Pancreas (tissue), 10 donors: Measurements from ENCODE around the gene FBXO3. TPM values are rescaled to one million over a fixed set of nuclear protein-coding genes. Genes with fewer than 3 reads are reported as not detected.
A peak's percentile ranks its signal among the peaks of the same experiment; 100 is the strongest.

Experiments used
- ATAC-seq, 4 donors: fragments of 200-7000 bp; cut with Tn5 transposase; one replicate each; pipeline versions ENCODE4 v1.8.0 to v1.9.1; 2020; ENCODE audit warnings: mild to moderate bottlenecking in 4 of 4, moderate library complexity in 4 of 4
- DNase-seq, 6 donors: peaks; one replicate each; pipeline ENCODE4 v3.0.0-alpha.2; 2020
- FAIRE-seq: peaks from 2 replicates; lab custom pipeline; 2012; peaks lifted over from hg19 to GRCh38; lab: Jason Lieb, UNC
- H3K27ac ChIP-seq, 4 donors: fragments of 200-600 bp; sonication (generic); 1 replicate in 3 of 4; 2 replicates in 1 of 4; pipeline versions ENCODE4 v1.5.0 to v1.8.0; 2020
- H3K27me3 ChIP-seq, 4 donors: fragments of 200-600 bp; one replicate each; pipeline ENCODE4 v1.8.0; 2021
- H3K36me3 ChIP-seq, 3 donors: fragments of 200-600 bp; sonication (generic) in 1 of 3; one replicate each; pipeline versions ENCODE4 v1.5.0 to v1.8.0; 2020 to 2021
- H3K4me1 ChIP-seq, 3 donors: fragments of 200-600 bp; one replicate each; pipeline ENCODE4 v1.8.0; 2021
- H3K4me3 ChIP-seq, 4 donors: fragments of 200-600 bp; sonication (generic) in 2 of 4; one replicate each; pipeline versions ENCODE4 v1.5.0 to v1.8.0; 2020 to 2021
- H3K9me3 ChIP-seq, 4 donors: fragments of 200-600 bp; one replicate each; pipeline ENCODE4 v1.8.0; 2021
- WGBS, 2 donors: extraction: QIAGEN DNeasy Blood & Tissue Kit; methylation state at CpG; one replicate each; pipeline ENCODE4 v1.1.7; 2013; 5-methylcytosine and 5-hydroxymethylcytosine counted together
- intact Hi-C, 3 donors: fragments of 100-400 bp; cut with DNase I; formaldehyde crosslinking; loops; one replicate each; pipeline versions ENCODE4 v1.11.1 to v1.14.2; 2022
- polyA plus RNA-seq, 2 donors: library from polyadenylated mRNA; stranded (reverse); fragments of 200-250 nt; gene quantifications; one replicate each; pipeline ENCODE4 v1.2.3, GENCODE V29; 2013
- total RNA-seq, 6 donors: library from RNA; stranded (reverse); fragmentation: NEBNext Ultra II Directional in 4 of 6; extraction: Animal tissue kit (Norgen Biotek cat#: 25700) in 4 of 6; gene quantifications; one replicate each; pipeline versions ENCODE4 v1.2.1 to v1.2.4, GENCODE V29; 2021 to 2023
- TF ChIP-seq, protein P1 (sequence below), 4 donors: fragments of 200-600 bp; sonication (generic) in 3 of 4; IDR thresholded peaks; one replicate each; pipeline versions ENCODE4 v1.5.0 to v1.8.0; 2021; ENCODE audit warnings: antibody characterized with exemption in 4 of 4
- donor health status: healthy with polysubstance abuse.
- donor health status: DM: no; HTN: no; CAD: no; lungs with moderate emphysema.
- donor health status: DM: no; HTN: no; CAD: no.
- donor health status: control.
- donor health status: control.
- donor health status: Bipolar disorder and iron deficiency.
- donor health status: DM: yes; HTN: yes; CAD: no.
- donor health status: DM: no; HTN: no; CAD: no.
- donor health status: DM: no; HTN: no; CAD: no.
- donor health status: DM: yes; HTN: yes; CAD: no.

FBXO3 gene
- total and polyA plus RNA-seq, 8 donors = 12.2 to 26.6 (median 16.4) TPM

GRCh38 chr11:33787076-33787475, 12.8 kb upstream of the FBXO3 start:
- intact Hi-C loops = no loop called here
- TF ChIP-seq, protein P1, sequence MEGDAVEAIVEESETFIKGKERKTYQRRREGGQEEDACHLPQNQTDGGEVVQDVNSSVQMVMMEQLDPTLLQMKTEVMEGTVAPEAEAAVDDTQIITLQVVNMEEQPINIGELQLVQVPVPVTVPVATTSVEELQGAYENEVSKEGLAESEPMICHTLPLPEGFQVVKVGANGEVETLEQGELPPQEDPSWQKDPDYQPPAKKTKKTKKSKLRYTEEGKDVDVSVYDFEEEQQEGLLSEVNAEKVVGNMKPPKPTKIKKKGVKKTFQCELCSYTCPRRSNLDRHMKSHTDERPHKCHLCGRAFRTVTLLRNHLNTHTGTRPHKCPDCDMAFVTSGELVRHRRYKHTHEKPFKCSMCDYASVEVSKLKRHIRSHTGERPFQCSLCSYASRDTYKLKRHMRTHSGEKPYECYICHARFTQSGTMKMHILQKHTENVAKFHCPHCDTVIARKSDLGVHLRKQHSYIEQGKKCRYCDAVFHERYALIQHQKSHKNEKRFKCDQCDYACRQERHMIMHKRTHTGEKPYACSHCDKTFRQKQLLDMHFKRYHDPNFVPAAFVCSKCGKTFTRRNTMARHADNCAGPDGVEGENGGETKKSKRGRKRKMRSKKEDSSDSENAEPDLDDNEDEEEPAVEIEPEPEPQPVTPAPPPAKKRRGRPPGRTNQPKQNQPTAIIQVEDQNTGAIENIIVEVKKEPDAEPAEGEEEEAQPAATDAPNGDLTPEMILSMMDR (IDR thresholded peaks at IDR 0.05) = no peak
- Histone ChIP-seq H3K4me1 (no peaks in the 10 kb centered on the region), H3K36me3 (no peaks in the 10 kb centered on the region), H3K9me3 (no peaks in the 10 kb centered on the region), H3K27ac (no peak overlapping the region), H3K4me3 (no peak overlapping the region), H3K27me3 (no peaks in the 10 kb centered on the region)
- DNase-seq (no peak), ATAC-seq (no peak), FAIRE-seq (peak; percentile 49)
- 78 to 82% methylated on average over 2 of the region's 2 CpGs for WGBS, 2 donors

GRCh38 chr11:33785609-33786008, 11.3 kb upstream of the FBXO3 start:
- ATAC-seq (peak in 2 of 4 donors; percentile 66 to 70), FAIRE-seq (no peak), DNase-seq (no peak)

DNA sequence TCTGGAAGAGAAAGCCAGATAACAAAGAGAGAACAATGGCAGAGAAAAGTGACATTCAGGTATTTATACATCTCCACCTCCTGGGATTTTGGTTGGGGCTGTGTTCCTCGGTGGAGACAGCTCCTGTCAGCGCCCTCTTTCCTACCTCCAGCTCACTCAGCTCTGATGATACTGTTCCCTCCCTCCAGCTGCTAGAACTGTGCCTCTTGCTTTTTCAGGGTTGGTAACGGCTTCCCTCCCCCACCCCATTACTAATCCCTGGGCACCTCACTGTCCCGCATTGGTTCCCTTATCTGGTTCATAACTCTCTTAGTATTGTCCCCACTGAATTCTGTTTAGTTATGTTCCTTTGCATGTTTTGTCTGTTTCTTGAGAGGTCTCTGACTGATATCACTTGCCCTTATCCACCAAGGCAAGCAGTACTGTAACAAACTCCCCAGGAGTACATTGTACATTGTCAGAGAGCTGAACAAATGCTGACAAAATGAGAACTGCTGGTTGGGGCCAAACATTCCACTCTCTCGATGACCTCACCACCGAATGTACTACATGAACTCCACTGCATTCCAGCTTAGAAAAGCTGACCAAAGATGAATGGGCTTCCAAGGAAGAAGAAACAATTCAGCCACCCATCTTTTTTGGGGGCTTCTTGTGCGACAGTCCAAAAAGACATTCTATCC, 5.7 kb upstream of the FBXO3 start:
- peaks cover 0 to 5% (median 0%) of the 10 kb centered on the region in 3 donors for H3K4me1 ChIP-seq
- H3K27ac ChIP-seq = no peak overlapping the region
- DNase-seq (no peak), FAIRE-seq (no peak), ATAC-seq (peak in 3 of 4 donors; percentile 61 to 75 (median 70))
- no peaks in the 10 kb centered on the region for H3K9me3 ChIP-seq
- TF ChIP-seq, protein P1 (IDR thresholded peaks at IDR 0.05) = no peak
- no peak overlapping the region for H3K4me3 ChIP-seq
- H3K27me3 ChIP-seq = no peaks in the 10 kb centered on the region
- no peaks in the 10 kb centered on the region for H3K36me3 ChIP-seq
- 69 to 70% methylated on average over 7 of the region's 7 CpGs for WGBS, 2 donors
- intact Hi-C loops = no loop called here

More at GRCh38 chr11:33785609-33786008, 11.3 kb upstream of the FBXO3 start:
- no peaks in the 10 kb centered on the region for H3K4me1 ChIP-seq
- no peaks in the 10 kb centered on the region for H3K36me3 ChIP-seq
- no peak overlapping the region for H3K4me3 ChIP-seq
- WGBS, 2 donors = 15 to 21% methylated on average over 3 of the region's 3 CpGs
- H3K27ac ChIP-seq = no peak overlapping the region
- intact Hi-C loops = no loop called here
- TF ChIP-seq, protein P1 (IDR thresholded peaks at IDR 0.05) = no peak
- H3K9me3 ChIP-seq = no peaks in the 10 kb centered on the region
- no peaks in the 10 kb centered on the region for H3K27me3 ChIP-seq

DNA sequence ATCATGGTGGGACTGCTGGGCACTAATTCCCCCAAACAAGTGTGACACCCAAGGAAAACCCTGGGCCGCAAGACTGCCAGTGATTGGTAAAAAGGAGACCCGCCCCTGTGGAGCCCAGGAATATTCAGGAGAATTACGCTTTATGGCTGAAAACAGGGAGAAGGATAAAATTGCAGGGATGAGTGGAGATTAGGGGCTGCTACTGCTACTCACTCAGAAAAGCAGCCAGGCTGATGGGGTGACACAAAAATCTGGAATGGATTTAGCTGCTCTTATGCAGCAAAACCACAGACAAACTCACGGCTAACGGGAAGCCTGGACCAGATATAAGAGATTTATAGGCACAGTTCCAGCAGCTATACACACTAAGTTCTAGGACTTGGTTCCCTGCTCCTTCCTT, 4.4 kb upstream of the FBXO3 start:
- no peak overlapping the region for H3K4me3 ChIP-seq
- no peak overlapping the region for H3K27ac ChIP-seq
- H3K27me3 ChIP-seq = no peaks in the 10 kb centered on the region
- no peak for FAIRE-seq
- no peak for ATAC-seq
- peaks cover 0 to 5% (median 0%) of the 10 kb centered on the region in 3 donors for H3K4me1 ChIP-seq
- TF ChIP-seq, protein P1 (IDR thresholded peaks at IDR 0.05) = no peak
- 79 to 83% methylated on average over 5 of the region's 5 CpGs for WGBS, 2 donors
- H3K9me3 ChIP-seq = no peaks in the 10 kb centered on the region
- no peaks in the 10 kb centered on the region for H3K36me3 ChIP-seq
- DNase-seq = no peak
- intact Hi-C loops = no loop called here

DNA sequence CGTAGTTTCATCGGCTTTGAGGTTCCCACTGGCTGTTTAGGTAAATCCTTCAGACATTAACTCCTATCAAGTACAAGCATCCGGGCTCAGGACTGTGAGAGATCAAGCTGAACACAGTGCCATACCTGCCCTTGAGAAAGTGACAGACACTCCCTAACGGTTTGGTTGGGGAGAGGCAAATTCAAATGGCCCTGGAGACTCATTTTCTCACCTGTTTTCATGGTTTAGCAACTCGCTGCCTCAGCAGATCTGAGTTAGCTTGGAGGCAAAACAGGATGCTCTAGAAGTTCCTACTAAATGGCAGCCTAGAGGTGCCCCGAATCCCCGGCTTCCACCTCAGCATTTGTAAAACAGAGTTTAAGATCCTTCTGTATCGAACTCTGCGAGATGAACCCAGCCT, 3.6 kb upstream of the FBXO3 start:
- H3K27me3 ChIP-seq = no peaks in the 10 kb centered on the region
- ATAC-seq (no peak), DNase-seq (no peak), FAIRE-seq (no peak)
- TF ChIP-seq, protein P1 (IDR thresholded peaks at IDR 0.05) = no peak
- H3K9me3 ChIP-seq = no peaks in the 10 kb centered on the region
- WGBS, 2 donors = 75 to 79% methylated on average over 9 of the region's 9 CpGs
- intact Hi-C loops = no loop called here
- no peak overlapping the region for H3K27ac ChIP-seq
- H3K36me3 ChIP-seq = no peaks in the 10 kb centered on the region
- no peak overlapping the region for H3K4me3 ChIP-seq
- H3K4me1 ChIP-seq = peaks cover under 1 to 8% (median 6%) of the 10 kb centered on the region in 3 donors
